ENCODE results near the gene FNTB.

Gene FNTB

GRCh38 chr14:65104791-65105190, 118.1 kb downstream of the FNTB start:
- no peak overlapping the region for H3K27ac ChIP-seq
- TF ChIP-seq ZFX (IDR thresholded peaks at IDR 0.05), result no peak
- no peak for TF ChIP-seq CTCF (conservative IDR thresholded peaks at IDR 0.05)

GRCh38 chr14:65106316-65106715, 119.6 kb downstream of the FNTB start:
- TF ChIP-seq CTCF (conservative IDR thresholded peaks at IDR 0.05) (no peak), ZFX (IDR thresholded peaks at IDR 0.05) (no peak)
- no peak overlapping the region for H3K27ac ChIP-seq

- no peak overlapping the region for H3K27ac ChIP-seq
- no peak for TF ChIP-seq ZFX (IDR thresholded peaks at IDR 0.05)
- no peak for TF ChIP-seq CTCF (conservative IDR thresholded peaks at IDR 0.05)
These were observed 120.0 kb downstream of the FNTB start for GRCh38 chr14:65106736-65107135.

- H3K27ac ChIP-seq, result no peak overlapping the region
- no peak for TF ChIP-seq ZFX (IDR thresholded peaks at IDR 0.05)
- no peak for TF ChIP-seq CTCF (conservative IDR thresholded peaks at IDR 0.05)
These were observed 120.5 kb downstream of the FNTB start for GRCh38 chr14:65107200-65107599.

GRCh38 chr14:65109357-65109756, 122.7 kb downstream of the FNTB start:
- H3K27ac ChIP-seq, result no peak overlapping the region
- TF ChIP-seq ZFX (IDR thresholded peaks at IDR 0.05), result no peak
- TF ChIP-seq CTCF (conservative IDR thresholded peaks at IDR 0.05), result no peak

GRCh38 chr14:65110525-65110924, 123.8 kb downstream of the FNTB start:
- no peak overlapping the region for H3K27ac ChIP-seq
- TF ChIP-seq ZFX (IDR thresholded peaks at IDR 0.05) (no peak), CTCF (conservative IDR thresholded peaks at IDR 0.05) (no peak)
